Choroid plexus epithelial cell (primary cell): ENCODE data around the gene CHM.
"Not testable (repeated sequence)": the region's sequence is repeated elsewhere in the genome, so short reads cannot be mapped to it uniquely, and the experiment has no call there.

ENCODE experiments used
- DNase-seq: peaks from one replicate; pipeline ENCODE4 v3.0.0-alpha.2; 2010; ENCODE audit warnings: low read depth
- H3K4me3 ChIP-seq: 2 replicates; pipeline ENCODE4 v1.5.1; 2011; ENCODE audit warnings: low read depth, mild to moderate bottlenecking, control low read depth, low read length, moderate library complexity
- CTCF ChIP-seq: conservative IDR thresholded peaks from 2 replicates; pipeline ENCODE4 v1.5.1; 2011; ENCODE audit warnings: low read depth, mild to moderate bottlenecking, control low read depth, inconsistent platforms, low read length, moderate library complexity

CHM gene

GRCh38 chrX:86016139-86016538 is 31.2 kb downstream of the CHM start:
- no peak for TF ChIP-seq CTCF
- H3K4me3 ChIP-seq, result no peak overlapping the region
- DNase-seq, result no peak

GRCh38 chrX:86014959-86015358 is 32.4 kb downstream of the CHM start:
- not testable (repeated sequence) for H3K4me3 ChIP-seq, DNase-seq

- no peak overlapping the region for H3K4me3 ChIP-seq
- no peak for TF ChIP-seq CTCF
- no peak for DNase-seq
Measured at GRCh38 chrX:86014421-86014820, 32.9 kb downstream of the CHM start.

GRCh38 chrX:86013792-86014191 is 33.6 kb downstream of the CHM start:
- H3K4me3 ChIP-seq, result no peak overlapping the region
- no peak for TF ChIP-seq CTCF
- no peak for DNase-seq

- no peak for TF ChIP-seq CTCF
- no peak for DNase-seq
- H3K4me3 ChIP-seq, result no peak overlapping the region
Measured at GRCh38 chrX:86012188-86012587, 35.2 kb downstream of the CHM start.

- DNase-seq, H3K4me3 ChIP-seq: not testable (repeated sequence)
Measured at GRCh38 chrX:86009803-86010202, 37.6 kb downstream of the CHM start.

GRCh38 chrX:86007891-86008290 is 39.5 kb downstream of the CHM start:
- DNase-seq, H3K4me3 ChIP-seq: not testable (repeated sequence)

GRCh38 chrX:86002076-86002896 is 45.1 kb downstream of the CHM start:
- peak; percentile 73 for DNase-seq
- H3K4me3 ChIP-seq, result no peak overlapping the region
- no peak for TF ChIP-seq CTCF
